Left ventricle myocardium inferior (tissue), 1 donor: ENCODE measurements around the gene CCDC201. TPM values are rescaled to one million over a fixed set of nuclear protein-coding genes. Genes with fewer than 3 reads are reported as not detected.

Experiments
- DNase-seq: peaks from one replicate; pipeline ENCODE4 v3.0.0-alpha.2; 2020
- H3K27ac ChIP-seq: fragments of 200-600 bp; replicated peaks from 2 replicates; pipeline ENCODE4 v1.8.0; 2021
- H3K27me3 ChIP-seq: fragments of 200-600 bp; 2 replicates; pipeline ENCODE4 v1.8.0; 2021; ENCODE audit warnings: low read depth
- H3K36me3 ChIP-seq: fragments of 200-600 bp; 2 replicates; pipeline ENCODE4 v1.8.0; 2021
- H3K4me1 ChIP-seq: fragments of 200-600 bp; 2 replicates; pipeline ENCODE4 v1.8.0; 2021
- H3K4me3 ChIP-seq: fragments of 200-600 bp; 2 replicates; pipeline ENCODE4 v1.8.0; 2021; ENCODE audit warnings: mild to moderate bottlenecking, moderate library complexity
- H3K9me3 ChIP-seq: fragments of 200-600 bp; replicated peaks from 2 replicates; pipeline ENCODE4 v1.8.0; 2021
- intact Hi-C: fragments of 100-400 bp; cut with micrococcal nuclease; formaldehyde crosslinking; loops from one replicate; pipeline ENCODE4 v1.11.0; 2022
- total RNA-seq: library from RNA; stranded (reverse); fragmentation: NEBNext Ultra II Directional; extraction: Animal tissue kit (Norgen Biotek cat#: 25700); gene quantifications from one replicate; pipeline ENCODE4 v1.2.1, GENCODE V29; 2021
- TF ChIP-seq, protein P1 (sequence below): fragments of 200-600 bp; IDR thresholded peaks from 2 replicates; pipeline ENCODE4 v1.8.0; 2021; ENCODE audit warnings: antibody characterized with exemption, mild to moderate bottlenecking, borderline replicate concordance
- donor health status: DM: no; HTN: yes; CAD: no; lungs with severe emphysema.

Gene CCDC201
- total RNA-seq, 1 donor from 2014 or later: not detected

DNA sequence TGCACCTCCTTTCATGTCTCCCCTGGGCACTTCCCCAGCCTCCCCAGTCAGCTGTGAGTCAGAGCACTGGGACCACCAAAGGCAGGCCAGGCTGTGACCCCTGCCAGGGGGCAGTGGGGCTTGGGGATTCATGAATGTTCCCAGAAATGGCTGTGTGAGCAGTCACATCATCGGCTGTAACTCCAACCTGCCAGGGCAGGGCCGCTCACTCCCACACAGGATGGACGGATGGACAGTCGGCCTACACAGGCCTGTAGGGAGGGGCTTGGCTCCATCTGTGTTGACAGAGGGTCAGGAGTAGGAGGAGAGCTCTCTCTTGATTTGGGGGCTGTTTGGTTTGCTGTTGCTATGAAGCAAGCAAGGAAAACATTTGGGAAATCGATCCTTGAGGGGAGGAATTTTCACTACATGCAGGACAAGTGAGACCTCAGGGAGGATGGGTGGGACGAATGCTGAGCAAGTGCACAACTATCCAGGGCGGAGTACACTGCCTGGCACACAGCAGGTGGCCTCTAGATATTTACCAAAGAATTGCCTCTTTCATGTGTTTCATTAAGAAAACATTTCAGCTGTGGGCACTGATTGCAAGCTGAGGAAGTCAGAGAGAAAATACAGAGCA lies 12.5 kb upstream of the CCDC201 start:
- Histone ChIP-seq H3K27me3 (peaks cover 91% of the 10 kb centered on the region), H3K27ac (no peak overlapping the region), H3K9me3 (no peaks in the 10 kb centered on the region), H3K36me3 (no peaks in the 10 kb centered on the region), H3K4me1 (peaks cover 10% of the 10 kb centered on the region), H3K4me3 (no peak overlapping the region)
- TF ChIP-seq, protein P1, sequence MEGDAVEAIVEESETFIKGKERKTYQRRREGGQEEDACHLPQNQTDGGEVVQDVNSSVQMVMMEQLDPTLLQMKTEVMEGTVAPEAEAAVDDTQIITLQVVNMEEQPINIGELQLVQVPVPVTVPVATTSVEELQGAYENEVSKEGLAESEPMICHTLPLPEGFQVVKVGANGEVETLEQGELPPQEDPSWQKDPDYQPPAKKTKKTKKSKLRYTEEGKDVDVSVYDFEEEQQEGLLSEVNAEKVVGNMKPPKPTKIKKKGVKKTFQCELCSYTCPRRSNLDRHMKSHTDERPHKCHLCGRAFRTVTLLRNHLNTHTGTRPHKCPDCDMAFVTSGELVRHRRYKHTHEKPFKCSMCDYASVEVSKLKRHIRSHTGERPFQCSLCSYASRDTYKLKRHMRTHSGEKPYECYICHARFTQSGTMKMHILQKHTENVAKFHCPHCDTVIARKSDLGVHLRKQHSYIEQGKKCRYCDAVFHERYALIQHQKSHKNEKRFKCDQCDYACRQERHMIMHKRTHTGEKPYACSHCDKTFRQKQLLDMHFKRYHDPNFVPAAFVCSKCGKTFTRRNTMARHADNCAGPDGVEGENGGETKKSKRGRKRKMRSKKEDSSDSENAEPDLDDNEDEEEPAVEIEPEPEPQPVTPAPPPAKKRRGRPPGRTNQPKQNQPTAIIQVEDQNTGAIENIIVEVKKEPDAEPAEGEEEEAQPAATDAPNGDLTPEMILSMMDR: no peak
- no peak for DNase-seq
- intact Hi-C loops: no loop called here

DNA sequence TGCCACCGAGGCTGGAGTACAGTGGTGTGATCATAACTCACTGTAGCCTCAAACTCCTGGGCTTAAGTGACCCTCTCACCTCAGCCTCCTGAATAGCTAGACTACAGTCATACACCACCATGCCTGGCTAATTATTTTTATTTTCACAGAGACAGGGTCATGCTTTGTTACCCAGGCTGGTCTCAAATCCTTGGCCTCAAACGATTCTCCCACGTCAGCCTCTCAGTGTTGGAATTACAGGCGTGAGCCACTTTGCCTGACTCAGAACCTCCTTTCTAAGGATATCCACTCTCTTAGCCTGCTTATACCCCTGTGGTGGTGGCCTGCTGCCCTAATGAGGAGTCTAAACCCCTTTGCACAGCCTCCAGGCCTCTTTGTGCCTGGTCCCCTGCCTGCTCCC lies 11.3 kb upstream of the CCDC201 start:
- Histone ChIP-seq H3K4me1 (peaks cover 10% of the 10 kb centered on the region), H3K9me3 (peaks cover 8% of the 10 kb centered on the region), H3K4me3 (no peak overlapping the region), H3K27me3 (peaks cover 79% of the 10 kb centered on the region), H3K27ac (no peak overlapping the region), H3K36me3 (no peaks in the 10 kb centered on the region)
- intact Hi-C loops: no loop called here
- TF ChIP-seq, protein P1: no peak
- DNase-seq: no peak

DNA sequence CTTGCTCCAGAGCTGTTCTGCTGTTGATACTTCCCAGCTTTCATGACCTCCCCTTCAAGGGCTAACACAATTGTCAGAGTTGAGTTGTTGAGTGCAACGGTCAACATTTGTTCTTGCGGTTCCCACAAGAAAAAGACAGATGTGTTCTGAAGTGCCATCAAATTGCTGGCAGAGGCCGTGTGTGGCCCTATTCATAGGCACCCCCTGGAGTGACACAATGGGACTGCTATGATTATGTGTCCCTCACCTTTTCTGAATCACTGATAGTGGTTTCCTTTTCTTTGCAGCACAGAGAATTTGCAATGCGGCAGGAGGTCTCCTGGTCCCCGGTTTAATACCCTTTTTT lies 9.6 kb upstream of the CCDC201 start:
- Histone ChIP-seq H3K9me3 (peaks cover 23% of the 10 kb centered on the region), H3K4me3 (no peak overlapping the region), H3K27me3 (peaks cover 62% of the 10 kb centered on the region), H3K4me1 (no peaks in the 10 kb centered on the region), H3K27ac (no peak overlapping the region), H3K36me3 (no peaks in the 10 kb centered on the region)
- DNase-seq: no peak
- intact Hi-C loops: no loop called here
- TF ChIP-seq, protein P1: no peak

DNA sequence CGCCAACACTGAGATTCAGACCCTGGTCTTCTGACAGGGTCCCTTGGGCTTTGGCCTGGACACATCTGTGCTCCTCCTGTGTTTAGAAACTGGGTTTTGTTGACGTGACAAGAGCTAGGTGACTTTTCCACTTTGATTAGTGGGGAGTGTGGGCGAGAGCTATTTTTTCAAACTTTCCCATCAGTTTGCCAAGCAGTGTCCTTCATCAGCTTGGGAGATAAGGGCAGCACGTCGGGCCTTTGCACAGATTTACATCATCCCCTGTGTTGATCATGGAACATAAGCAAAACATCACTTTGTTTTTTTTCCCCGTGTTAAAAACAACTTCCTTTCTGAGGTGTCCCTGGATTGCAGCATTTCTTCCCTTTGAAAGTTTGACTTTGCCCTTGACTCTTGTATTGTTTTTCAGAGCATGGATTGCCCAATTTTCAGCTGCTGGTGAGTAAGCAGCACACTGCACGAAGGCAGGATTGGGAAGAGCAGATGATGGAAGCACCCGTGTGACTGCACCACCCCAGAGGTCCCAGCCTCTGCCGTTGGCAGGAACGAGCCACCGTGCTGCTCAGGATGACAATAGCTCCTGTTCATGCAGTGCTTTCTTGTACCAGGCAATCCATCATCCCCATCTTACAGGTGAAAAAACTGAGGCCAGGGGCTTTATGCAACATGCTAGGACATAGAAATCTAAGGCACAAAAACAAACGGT lies 9.0 kb upstream of the CCDC201 start:
- no peaks in the 10 kb centered on the region for H3K4me1 ChIP-seq
- peaks cover 57% of the 10 kb centered on the region for H3K27me3 ChIP-seq
- TF ChIP-seq, protein P1: no peak
- no peak for DNase-seq
- intact Hi-C loops: no loop called here
- H3K36me3 ChIP-seq: no peaks in the 10 kb centered on the region
- no peak overlapping the region for H3K4me3 ChIP-seq
- no peak overlapping the region for H3K27ac ChIP-seq
- peaks cover 23% of the 10 kb centered on the region for H3K9me3 ChIP-seq

DNA sequence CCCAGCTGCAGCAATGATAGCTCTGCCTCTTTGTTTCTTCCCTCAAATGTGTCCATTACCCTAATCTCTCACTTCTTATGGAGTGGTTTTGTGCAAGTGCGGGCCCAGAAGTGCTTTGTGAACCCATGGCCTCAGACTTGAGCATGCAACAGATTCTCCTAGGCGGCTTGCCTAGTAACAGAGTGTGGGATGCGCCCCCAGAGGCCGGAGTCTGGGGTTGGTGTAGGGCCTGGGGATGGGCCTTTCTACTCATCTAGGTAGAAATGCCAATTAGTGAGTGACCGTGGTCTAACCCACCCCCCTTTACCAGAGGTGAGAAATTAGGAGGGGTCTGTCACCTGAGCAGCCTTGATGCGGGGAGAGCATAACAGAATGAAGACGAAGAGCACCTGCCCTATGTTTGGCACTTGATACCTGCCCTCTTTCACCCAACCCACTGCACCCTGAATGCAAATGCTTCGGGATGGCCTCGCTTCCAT lies 8.4 kb upstream of the CCDC201 start:
- no peak for DNase-seq
- H3K27ac ChIP-seq: no peak overlapping the region
- intact Hi-C loops: no loop called here
- peaks cover 51% of the 10 kb centered on the region for H3K27me3 ChIP-seq
- H3K4me3 ChIP-seq: no peak overlapping the region
- peaks cover 23% of the 10 kb centered on the region for H3K9me3 ChIP-seq
- H3K4me1 ChIP-seq: no peaks in the 10 kb centered on the region
- TF ChIP-seq, protein P1: no peak
- no peaks in the 10 kb centered on the region for H3K36me3 ChIP-seq
